ENCODE data around the gene ALK.

- TF ChIP-seq, protein P1, sequence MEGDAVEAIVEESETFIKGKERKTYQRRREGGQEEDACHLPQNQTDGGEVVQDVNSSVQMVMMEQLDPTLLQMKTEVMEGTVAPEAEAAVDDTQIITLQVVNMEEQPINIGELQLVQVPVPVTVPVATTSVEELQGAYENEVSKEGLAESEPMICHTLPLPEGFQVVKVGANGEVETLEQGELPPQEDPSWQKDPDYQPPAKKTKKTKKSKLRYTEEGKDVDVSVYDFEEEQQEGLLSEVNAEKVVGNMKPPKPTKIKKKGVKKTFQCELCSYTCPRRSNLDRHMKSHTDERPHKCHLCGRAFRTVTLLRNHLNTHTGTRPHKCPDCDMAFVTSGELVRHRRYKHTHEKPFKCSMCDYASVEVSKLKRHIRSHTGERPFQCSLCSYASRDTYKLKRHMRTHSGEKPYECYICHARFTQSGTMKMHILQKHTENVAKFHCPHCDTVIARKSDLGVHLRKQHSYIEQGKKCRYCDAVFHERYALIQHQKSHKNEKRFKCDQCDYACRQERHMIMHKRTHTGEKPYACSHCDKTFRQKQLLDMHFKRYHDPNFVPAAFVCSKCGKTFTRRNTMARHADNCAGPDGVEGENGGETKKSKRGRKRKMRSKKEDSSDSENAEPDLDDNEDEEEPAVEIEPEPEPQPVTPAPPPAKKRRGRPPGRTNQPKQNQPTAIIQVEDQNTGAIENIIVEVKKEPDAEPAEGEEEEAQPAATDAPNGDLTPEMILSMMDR (IDR thresholded peaks at IDR 0.05; ENCODE audit: borderline replicate concordance, extremely low read depth, low read length, poor library complexity, severe bottlenecking): no peak
- TF ChIP-seq EZH2 (IDR thresholded peaks at IDR 0.05; ENCODE audit: borderline replicate concordance, low read depth, low read length, severe bottlenecking): no peak
Measured at GRCh38 chr2:29598978-29599377, 322.4 kb downstream of the ALK start.

All from DND-41 (cell line).